Stimulated activated CD4-positive, alpha-beta T cell treated with anti-CD3 and anti-CD28 coated beads, Interleukin-1b, Interleukin-23, amount 100 ng/mL, for 4 hours (primary cell): ENCODE measurements around the gene HMOX1.

Experiments used
- DNase-seq, 2 donors: peaks; one replicate each; pipeline ENCODE4 v3.0.0-alpha.2; 2020; ENCODE audit warnings: low read depth in 2 of 2

HMOX1 gene, protein sequence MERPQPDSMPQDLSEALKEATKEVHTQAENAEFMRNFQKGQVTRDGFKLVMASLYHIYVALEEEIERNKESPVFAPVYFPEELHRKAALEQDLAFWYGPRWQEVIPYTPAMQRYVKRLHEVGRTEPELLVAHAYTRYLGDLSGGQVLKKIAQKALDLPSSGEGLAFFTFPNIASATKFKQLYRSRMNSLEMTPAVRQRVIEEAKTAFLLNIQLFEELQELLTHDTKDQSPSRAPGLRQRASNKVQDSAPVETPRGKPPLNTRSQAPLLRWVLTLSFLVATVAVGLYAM

DNA sequence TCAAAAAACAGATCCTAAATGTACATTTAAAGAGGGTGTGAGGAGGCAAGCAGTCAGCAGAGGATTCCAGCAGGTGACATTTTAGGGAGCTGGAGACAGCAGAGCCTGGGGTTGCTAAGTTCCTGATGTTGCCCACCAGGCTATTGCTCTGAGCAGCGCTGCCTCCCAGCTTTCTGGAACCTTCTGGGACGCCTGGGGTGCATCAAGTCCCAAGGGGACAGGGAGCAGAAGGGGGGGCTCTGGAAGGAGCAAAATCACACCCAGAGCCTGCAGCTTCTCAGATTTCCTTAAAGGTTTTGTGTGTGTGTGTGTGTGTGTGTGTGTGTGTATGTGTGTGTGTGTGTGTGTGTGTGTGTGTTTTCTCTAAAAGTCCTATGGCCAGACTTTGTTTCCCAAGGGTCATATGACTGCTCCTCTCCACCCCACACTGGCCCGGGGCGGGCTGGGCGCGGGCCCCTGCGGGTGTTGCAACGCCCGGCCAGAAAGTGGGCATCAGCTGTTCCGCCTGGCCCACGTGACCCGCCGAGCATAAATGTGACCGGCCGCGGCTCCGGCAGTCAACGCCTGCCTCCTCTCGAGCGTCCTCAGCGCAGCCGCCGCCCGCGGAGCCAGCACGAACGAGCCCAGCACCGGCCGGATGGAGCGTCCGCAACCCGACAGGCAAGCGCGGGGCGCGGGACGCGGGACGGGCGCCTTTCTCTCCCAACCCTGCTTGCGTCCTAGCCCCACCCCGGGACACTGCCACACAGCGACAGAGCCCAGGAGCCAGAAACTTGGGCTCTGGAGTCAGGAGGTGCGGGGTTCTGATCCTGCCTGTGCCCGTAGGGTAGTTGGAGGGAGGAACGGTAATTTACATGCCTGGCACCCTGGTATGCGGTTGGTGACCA, at the start of gene HMOX1:
TSS of gene HMOX1 (plus strand) at position 560 of the 887 bp plus-strand sequence. CDS start at position 638, 78 bp downstream.
- DNase-seq, result peak in 1 of 2 donors; percentile 37

DNA sequence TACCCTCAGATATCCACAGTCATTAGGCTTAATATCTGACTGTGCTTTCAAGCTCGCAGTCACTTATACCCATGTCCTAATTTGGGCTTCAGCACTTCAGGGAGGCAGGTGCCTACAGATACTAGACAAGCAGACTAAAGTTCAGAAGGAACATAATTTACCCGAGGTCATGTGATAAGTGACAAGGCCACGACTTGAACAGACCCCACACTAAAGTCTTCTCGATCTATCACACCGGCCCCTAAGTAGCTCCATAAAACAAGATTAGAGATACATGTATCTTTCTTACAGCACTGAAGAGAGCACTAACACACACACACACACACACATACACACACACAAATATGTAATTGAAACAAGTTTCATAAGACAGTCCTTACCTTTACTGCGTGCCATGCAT, 48.6 kb upstream of the HMOX1 start:
- DNase-seq, result no peak

DNA sequence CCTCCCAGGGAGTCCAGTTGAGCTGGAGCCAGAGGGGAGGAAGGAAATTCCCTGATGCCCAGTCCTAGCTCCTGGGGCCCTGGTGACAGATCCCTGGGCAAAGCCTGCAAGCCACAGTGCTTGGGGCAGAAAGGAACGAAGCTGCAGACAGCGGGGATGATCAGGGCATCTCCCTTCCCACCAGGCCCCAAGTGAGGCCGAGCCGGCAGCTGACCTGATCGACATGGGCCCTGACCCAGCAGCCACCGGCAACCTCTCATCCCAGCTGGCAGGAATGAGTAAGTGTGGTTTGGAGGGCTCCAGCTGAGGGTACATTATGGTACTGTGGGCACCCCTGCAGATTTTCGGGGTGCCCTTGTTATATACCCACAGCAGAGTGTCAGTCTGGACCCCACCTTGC, 47.7 kb upstream of the HMOX1 start:
- no peak for DNase-seq

DNA sequence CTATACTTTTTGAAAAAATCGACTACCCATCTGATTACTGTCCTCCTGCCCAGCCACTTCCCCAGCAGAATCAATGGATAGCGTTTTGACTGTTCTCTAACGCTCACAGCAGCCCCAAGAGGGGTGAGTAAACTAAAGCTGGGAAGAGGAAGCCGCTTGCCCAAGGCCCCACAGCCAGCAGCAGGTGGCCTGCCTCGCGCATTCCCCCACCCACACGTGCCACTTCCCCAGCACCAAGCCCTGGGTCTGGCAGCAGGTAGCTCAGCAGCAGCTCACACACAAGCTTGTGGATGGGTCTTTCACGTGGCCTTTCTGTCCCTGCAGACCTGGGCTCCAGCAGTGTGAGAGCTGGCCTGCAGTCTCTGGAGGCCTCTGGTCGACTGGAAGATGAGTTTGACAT, 46.9 kb upstream of the HMOX1 start:
- DNase-seq, result peak in 1 of 2 donors; percentile 23

DNA sequence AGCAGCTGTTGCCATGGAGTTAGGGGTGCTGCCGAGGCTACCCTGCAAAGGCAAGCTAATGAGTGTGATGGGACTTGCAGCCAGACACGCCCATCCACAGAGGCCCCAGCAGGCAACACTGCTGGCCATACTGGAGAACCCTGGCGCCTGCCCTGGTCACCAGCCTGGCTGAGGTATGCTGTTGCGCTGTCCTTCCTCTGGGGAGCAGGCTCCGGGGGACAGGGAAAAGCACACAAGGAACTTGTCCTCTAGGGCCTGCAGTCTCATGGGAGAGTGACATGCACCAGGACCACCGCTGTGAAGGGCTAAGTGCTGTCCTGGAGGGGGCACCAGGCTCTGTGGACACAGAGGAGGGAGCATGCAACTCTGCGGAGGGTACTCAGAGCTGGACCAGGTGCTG, 45.4 kb upstream of the HMOX1 start:
- DNase-seq, result no peak

DNA sequence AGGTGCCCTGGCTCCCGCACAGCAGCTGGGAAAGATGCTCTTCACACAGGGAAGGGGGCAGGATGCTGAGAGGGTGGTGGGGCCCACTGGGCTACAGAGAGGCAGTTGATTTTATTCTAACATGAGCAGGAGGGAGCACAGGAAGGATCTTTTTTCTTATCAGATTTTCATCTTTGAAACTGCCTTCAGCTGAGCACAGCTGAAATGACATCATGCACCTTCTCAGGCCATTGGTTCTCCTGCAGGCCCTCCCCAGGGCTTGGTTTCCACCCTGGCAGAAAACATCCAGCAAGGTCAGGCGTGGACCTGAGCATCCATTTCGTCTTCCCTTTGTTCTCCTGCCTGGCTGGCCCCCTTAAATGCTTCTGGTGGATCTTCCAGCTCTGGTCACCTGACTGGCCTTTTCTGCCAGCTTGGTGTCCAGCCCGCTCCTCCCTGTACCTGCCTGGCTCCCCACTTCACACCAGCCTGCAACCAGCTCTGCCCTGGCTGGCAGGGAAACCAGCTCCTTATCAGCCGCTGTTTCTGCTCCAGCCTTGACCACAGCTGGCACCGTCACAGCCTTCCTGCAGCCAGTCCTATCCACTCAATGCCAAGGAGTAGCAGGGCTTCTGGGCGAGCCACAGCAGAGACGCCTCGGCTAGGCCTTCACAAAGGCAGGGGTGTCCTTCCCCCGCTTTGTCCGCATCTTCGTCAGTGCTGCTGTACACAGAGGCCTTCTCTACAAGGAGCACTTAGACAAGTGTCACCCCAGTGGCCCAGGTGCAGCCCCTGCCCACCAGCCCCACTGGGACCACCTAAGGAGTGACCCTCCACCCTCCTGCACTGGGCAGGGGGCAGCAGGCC, 44.7 kb upstream of the HMOX1 start:
- no peak for DNase-seq

DNA sequence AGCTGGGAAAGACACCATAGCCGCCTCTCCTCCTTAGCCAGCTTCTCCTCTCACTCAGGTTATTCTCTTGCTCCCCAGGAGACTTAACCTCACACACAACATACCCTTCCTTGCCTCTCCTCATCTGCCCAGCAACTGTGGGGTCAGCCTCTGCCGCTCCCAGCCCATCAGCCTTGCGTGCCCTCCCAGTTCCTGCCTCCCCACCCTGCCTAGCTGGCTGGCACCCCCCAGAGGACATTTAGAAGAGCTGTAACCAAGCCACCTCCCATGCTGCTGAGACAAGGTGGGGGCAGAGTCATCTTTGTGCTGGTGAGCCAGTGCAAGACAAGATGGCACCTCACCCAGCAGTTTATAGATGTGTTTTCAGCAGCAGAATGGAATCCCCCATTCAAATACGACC, 43.0 kb upstream of the HMOX1 start:
- no peak for DNase-seq

DNA sequence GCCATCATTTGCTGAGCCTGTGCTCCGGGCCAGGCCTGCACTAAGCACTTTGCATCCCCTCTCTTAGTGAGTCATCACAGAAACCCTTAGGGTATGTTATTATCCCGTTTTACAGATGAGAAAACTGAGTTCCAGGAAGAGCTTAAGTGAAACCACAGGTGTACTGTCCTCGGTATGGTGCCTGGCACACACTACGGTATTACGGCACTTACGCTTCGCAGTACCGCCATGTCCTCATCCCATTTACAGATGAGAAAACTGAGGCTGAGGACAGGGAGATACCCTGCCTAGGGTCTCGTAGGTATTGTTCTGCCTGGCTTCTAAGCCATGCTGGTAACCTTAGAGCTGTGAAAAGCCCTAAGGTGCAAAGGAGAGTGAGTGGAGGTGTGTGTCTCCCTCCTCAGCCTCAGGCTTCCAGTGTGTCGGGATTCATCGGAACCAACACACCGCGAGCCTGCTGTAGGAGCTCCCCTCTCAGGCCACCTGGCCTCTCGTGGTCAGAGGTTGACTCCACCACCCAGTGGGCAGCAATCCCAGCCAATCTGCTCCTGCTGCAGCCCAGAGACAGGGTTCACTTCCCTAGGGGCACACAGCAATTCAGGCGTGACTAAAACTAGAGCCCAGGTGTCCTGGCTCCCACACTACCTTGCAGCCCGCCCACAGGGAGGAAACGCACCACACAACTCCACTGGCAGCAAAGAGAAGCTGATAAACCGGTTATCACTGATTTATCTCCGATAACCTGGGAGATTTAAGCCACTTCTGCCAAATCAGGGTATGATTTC, 39.6 kb upstream of the HMOX1 start:
- no peak for DNase-seq

DNA sequence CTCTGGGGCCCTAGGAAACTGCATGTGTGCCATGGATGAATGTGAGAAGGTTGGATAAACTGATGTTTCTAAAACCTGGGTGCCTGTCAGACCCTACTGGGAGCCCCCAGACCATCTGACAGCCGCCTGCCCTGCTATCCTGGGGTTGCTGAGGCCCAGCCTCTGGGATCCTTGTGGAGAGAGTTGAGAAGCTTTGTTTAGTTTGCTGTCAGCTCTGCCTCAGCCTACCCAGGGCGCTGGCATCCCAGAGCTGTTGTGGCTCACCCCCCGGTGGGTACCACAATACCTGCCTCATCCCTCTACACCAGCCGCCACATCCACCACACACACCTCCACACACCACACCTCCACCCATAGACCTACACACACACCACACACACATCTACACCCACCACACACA, 38.5 kb upstream of the HMOX1 start:
- DNase-seq, result no peak

DNA sequence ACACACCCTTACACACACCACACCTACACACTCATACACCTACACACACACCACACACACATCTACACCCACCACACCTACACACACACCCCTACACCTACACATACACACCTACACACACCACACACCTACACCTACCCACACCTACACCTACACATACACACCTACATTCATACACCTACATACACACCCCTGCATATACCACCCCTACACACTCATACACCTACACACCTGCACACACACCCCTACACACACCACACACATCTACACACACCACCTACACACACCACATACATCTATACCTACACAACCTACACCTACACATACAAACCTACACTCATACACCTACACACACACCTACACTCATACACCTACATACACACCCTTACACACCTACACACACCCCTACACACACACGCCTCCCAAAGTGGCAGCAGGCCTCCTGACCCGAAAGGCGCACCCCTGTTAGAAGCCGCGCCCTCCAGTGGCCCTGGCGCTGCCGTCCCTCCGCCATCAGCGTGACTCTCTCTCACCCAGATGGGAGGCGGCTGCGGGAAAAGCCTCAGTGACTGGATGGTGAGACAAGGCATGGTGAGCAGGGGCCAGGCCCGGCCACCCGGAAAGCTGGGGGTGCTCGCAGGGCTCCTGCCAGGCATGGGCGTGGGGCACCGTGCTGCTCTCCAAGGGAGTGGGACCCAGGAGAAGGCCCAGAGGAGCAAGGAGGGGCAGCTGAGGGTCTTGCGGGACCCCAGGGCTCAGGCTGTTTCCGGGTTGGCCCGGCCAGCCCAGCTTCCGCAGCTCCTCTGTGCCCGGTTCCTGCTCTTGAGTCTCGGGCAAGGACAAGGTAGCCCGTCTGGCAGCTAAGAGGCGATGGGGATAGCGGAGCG, 37.0 kb upstream of the HMOX1 start:
- no peak for DNase-seq

DNA sequence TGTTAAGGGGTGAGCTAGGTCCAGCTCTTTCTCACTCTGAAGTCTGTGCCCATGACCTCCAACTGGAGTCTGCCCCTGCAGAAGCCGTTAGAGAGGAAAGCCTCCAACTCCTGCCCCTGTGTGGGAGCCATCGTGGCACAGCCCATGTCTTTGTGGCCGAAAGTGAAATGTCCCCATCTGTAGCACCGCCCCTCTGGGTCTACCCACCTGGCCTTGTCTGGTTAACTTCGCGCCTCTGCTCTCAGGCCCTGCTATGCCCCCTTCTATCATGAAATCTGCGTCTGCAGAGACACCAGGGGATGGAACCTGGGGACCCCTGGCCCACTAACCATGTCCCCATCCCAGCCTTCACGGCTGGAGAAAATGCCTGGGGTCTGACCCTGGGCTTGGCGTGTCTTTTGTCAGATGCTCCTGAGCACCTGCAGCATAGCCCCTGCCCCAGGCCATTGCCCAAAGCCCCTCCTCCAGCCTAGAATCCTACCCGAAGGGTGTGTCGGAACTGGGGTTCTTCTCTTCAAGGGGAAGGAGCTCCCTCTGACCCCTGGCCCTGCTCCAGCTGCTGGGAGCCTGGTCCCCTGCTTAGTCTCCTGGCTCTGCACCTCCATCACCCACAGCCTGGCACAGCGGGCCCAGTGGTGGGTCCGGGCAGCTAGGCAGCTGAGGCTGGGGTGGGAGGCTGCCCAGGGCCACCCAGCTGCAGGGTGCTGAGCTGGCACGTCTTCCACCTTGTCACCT, 35.8 kb upstream of the HMOX1 start:
- no peak for DNase-seq

DNA sequence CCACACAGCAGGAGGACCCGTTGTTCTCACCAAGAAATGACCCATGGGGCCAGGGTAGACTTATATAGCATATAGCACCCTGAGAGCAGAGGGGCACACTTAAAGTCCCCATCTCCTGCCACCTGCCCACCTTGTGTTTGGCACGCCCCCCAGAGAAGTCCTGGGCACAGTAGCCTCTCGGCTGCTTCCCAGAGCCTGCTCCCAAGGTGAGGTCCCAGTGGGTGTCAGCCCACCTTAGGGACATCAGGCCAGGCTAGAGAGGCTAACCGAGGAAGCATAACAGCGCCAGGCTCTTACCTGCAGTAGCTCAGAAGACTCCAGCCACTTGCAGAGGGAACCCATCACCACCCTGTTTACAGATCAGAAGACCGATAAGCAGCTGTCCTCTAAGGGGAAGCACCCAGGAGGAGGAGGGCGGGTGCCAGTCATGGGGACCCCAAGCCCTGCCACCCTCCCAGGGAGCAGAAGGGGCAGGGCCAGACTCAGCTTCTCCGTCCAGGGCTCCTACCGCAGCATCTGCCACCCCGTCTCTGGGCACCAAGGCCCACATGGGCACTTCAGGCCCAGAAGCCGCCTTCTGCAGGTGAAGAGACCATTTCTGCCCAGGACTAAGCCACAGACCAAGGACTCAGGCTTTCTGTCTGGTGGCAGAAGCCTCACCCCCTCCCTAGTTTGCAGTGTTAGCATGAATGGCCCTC, 34.9 kb upstream of the HMOX1 start:
- DNase-seq, result no peak

DNA sequence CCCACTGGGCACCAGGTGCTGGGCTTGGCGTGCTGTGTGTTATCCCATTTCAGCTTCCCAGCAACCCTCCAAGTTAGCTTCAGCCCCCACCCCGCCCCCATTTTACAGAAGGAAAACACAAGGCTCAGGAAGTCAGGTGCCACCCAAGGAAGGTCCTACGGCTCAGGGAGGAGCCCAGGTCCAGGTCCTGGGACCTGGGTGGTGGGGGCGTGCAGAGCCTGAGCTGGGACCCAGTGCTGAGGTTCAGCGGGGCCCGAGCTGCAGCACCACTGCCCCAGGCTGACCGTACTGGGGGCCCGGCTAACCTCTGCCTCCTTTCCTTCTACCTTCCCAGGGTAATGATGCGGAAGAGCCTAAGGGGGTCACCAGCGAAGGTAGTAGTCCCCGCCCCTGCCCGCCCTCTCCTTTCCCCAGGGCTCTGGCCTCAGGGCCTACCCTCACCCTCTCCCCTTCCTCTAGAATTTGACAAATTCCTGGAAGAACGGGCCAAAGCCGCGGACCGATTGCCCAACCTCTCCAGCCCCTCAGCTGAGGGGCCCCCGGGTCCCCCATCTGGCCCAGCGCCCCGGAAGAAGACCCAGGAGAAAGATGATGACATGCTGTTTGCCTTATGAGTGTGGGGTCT, 34.2 kb upstream of the HMOX1 start:
- no peak for DNase-seq

DNA sequence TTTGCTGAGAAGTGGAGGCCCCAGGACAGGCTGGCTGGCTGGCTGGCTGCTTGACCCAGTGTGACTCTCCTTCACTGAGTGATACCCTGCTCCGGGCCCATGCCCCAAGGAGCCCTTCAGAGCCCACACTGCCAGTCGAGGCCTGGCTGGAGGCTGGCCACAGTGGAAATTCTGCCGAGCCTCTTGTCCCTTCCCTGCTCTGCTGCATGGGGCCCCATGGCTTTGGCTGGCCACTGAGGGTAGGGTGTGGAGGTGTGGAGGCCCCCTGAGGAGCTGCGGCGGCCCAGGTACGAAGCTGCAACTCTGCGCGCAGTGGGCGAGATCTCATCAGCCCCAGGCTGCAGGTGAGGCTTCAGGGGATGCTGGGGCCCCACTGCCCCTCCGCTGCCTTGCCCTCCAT, 33.4 kb upstream of the HMOX1 start:
- DNase-seq, result no peak

DNA sequence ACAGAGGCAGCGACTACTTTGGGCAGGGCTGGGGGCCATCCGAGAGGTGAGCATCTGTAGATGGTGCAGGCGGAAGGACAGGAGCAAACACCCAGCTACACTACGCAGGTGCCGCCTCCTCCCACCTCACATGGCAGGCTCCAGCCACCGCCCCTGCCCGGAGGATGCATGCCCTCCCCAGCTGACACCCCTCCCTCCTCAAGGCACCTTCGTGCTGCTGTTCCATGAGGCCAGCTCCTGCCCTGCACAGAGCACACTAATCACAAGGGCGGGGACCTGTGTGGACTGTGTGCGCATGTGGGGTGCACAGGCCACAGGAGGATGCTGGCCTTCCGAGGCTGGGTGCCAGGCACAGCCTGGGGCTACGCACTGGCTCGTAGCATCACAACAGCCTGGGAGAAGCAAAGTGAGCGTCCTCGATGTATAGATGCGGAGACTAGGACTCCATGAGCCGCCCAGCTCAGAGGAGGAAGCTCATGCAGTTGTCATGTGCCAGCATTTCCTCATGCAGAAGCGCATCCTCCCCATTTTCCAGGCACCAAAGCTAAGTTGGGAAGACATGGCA, 32.8 kb upstream of the HMOX1 start:
- DNase-seq, result no peak

DNA sequence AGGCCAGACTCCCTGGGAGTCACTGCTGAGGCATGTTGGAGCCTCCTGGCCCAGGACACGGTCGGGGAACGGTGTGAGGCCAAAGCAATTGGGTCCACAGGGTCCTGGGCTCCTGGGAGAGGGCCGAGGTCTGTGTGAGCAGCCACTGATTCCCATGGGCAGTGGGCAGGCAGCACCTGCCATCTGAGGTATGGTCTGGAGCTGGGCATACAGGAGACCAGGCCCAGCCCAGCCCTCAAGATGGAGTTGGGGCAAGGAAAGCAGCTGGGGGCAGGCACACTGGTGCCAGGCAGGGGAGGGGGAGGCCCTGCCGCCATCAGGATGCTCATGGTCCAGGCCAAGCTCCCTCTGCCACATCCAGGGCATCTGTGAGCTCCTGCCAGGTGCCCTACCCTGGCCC, 32.2 kb upstream of the HMOX1 start:
- DNase-seq, result no peak

DNA sequence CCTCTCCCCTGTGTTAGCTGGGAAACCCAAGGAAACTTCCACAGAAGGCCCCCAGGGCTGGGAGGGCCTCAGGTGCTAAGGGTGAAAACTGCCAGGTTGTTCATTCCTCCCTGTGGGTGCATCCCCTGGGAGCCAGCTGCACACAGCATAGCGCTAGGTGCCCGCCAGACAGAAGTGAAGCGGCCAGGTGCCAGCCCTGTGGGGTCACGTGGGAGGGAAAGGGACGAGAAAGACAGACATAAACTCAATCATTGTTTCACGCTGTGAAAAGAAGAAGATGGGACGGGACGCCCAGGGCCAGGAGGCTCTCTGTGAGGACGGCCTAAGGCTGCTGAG, 31.6 kb upstream of the HMOX1 start:
- no peak for DNase-seq
